HEK293 (cell line): ENCODE results near the gene RFX4.

Experiments
- CTCF ChIA-PET: fragments of 350-600 bp; formaldehyde crosslinking; extraction: SDS; loops from one replicate; lab custom pipeline; 2021; ENCODE audit warnings: antibody characterized with exemption; lab: Yijun Ruan, JAX
- POLR2A ChIA-PET: fragments of 300-600 bp; formaldehyde crosslinking; extraction: SDS; loops from one replicate; lab custom pipeline; 2020; ENCODE audit warnings: antibody characterized with exemption, inconsistent platforms; lab: Yijun Ruan, JAX
- H3K27ac ChIP-seq: fragments of 200-500 bp; sonication (Bioruptor generic); 2 replicates; pipeline ENCODE4 v1.5.1; 2014; ENCODE audit warnings: low read depth, low read length, control low read depth, inconsistent platforms; ENCODE audit errors: extremely low read depth
- H3K36me3 ChIP-seq, 2 experiments: fragments of 200-500 bp in 1 of 2; sonication (Bioruptor generic) in 1 of 2; 1 replicate in 1 of 2; 2 replicates in 1 of 2; pipeline ENCODE4 v1.5.1; 2014 to 2017; ENCODE audit warnings: inconsistent platforms in 2 of 2, low read length in 2 of 2; ENCODE audit not compliant: control insufficient read depth in 2 of 2, insufficient read depth in 1 of 2
- H3K4me1 ChIP-seq: fragments of 200-500 bp; sonication (Bioruptor generic); 2 replicates; pipeline ENCODE4 v1.5.1; 2014; ENCODE audit warnings: mild to moderate bottlenecking, low read length, inconsistent platforms; ENCODE audit not compliant: control insufficient read depth, insufficient read depth
- H3K4me3 ChIP-seq: 2 replicates; pipeline ENCODE4 v1.5.1; 2011; ENCODE audit warnings: low read depth, mild to moderate bottlenecking, control low read depth, low read length, moderate library complexity
- H3K9me3 ChIP-seq: fragments of 200-500 bp; sonication (Bioruptor generic); 2 replicates; pipeline ENCODE4 v1.5.1; 2014; ENCODE audit warnings: low read depth, low read length, inconsistent platforms; ENCODE audit not compliant: control insufficient read depth, insufficient read depth
- ATF2 ChIP-seq: fragments of 450-650 bp; formaldehyde crosslinking; IDR thresholded peaks from 2 replicates; pipeline ENCODE4 v1.5.1; 2016; ENCODE audit warnings: missing biosample characterization, missing genetic modification characterization, low read depth
- GLI4 ChIP-seq: fragments of 450-650 bp; formaldehyde crosslinking; IDR thresholded peaks from 2 replicates; pipeline ENCODE4 v1.5.1; 2016; ENCODE audit warnings: missing biosample characterization, missing genetic modification characterization
- HOXA7 ChIP-seq: sonication (generic); formaldehyde crosslinking; IDR thresholded peaks from 2 replicates; pipeline ENCODE4 v1.8.1; 2022; ENCODE audit warnings: missing genetic modification reagents, borderline replicate concordance
- OVOL3 ChIP-seq: fragments of 450-650 bp; formaldehyde crosslinking; IDR thresholded peaks from 2 replicates; pipeline ENCODE4 v1.5.1; 2016; ENCODE audit warnings: missing biosample characterization, missing genetic modification characterization
- PRDM1 ChIP-seq: fragments of 450-650 bp; formaldehyde crosslinking; IDR thresholded peaks from 2 replicates; pipeline ENCODE4; 2016; ENCODE audit warnings: missing biosample characterization, missing genetic modification characterization
- SETDB1 ChIP-seq: IDR thresholded peaks from one replicate; pipeline ENCODE4 v1.6.1; 2017; ENCODE audit warnings: mild to moderate bottlenecking, low read length, moderate library complexity, mixed read lengths; ENCODE audit not compliant: insufficient read length
- ZBTB7A ChIP-seq: fragments of 450-650 bp; formaldehyde crosslinking; IDR thresholded peaks from 2 replicates; pipeline ENCODE4 v1.5.1; 2016; ENCODE audit warnings: low read depth, missing biosample characterization, missing genetic modification characterization
- ZFP3 ChIP-seq: fragments of 450-650 bp; formaldehyde crosslinking; IDR thresholded peaks from 2 replicates; pipeline ENCODE4 v1.5.1; 2016; ENCODE audit warnings: low read depth, missing biosample characterization, missing genetic modification characterization
- ZNF146 ChIP-seq: fragments of 450-650 bp; formaldehyde crosslinking; IDR thresholded peaks from 2 replicates; pipeline ENCODE4 v1.5.1; 2016; ENCODE audit warnings: missing biosample characterization, missing genetic modification characterization
- ZNF184 ChIP-seq: fragments of 450-650 bp; IDR thresholded peaks from 2 replicates; pipeline ENCODE4 v1.5.1; 2018; ENCODE audit warnings: missing biosample characterization, mild to moderate bottlenecking, missing genetic modification characterization
- ZNF223 ChIP-seq: fragments of 450-650 bp; formaldehyde crosslinking; IDR thresholded peaks from 2 replicates; pipeline ENCODE4 v1.5.1; 2016; ENCODE audit warnings: missing biosample characterization, missing genetic modification characterization
- ZNF391 ChIP-seq: fragments of 450-650 bp; formaldehyde crosslinking; IDR thresholded peaks from 2 replicates; pipeline ENCODE4 v1.5.1; 2016; ENCODE audit warnings: low read depth, missing biosample characterization, missing genetic modification characterization, borderline replicate concordance
- ZNF585B ChIP-seq: fragments of 450-650 bp; formaldehyde crosslinking; IDR thresholded peaks from 2 replicates; pipeline ENCODE4 v1.5.1; 2016; ENCODE audit warnings: missing biosample characterization, missing genetic modification characterization
- ZNF660 ChIP-seq: fragments of 450-650 bp; IDR thresholded peaks from 2 replicates; pipeline ENCODE4 v1.5.1; 2018; ENCODE audit warnings: missing biosample characterization, mild to moderate bottlenecking, missing genetic modification characterization
- ZNF785 ChIP-seq: fragments of 450-650 bp; formaldehyde crosslinking; IDR thresholded peaks from 2 replicates; pipeline ENCODE4 v1.5.1; 2016; ENCODE audit warnings: missing biosample characterization, missing genetic modification characterization
- ZNF792 ChIP-seq: fragments of 450-650 bp; formaldehyde crosslinking; IDR thresholded peaks from 2 replicates; pipeline ENCODE4 v1.5.1; 2016; ENCODE audit warnings: missing biosample characterization, missing genetic modification characterization
- TF ChIP-seq, protein P1 (sequence below): fragments of 450-650 bp; formaldehyde crosslinking; IDR thresholded peaks from 2 replicates; pipeline ENCODE4 v1.5.1; 2017; ENCODE audit warnings: missing biosample characterization, missing genetic modification characterization
- TF ChIP-seq, protein P2 (sequence below): fragments of 450-650 bp; formaldehyde crosslinking; IDR thresholded peaks from 2 replicates; pipeline ENCODE4 v1.5.1; 2016; ENCODE audit warnings: missing biosample characterization, missing genetic modification characterization

The RFX4 gene

DNA sequence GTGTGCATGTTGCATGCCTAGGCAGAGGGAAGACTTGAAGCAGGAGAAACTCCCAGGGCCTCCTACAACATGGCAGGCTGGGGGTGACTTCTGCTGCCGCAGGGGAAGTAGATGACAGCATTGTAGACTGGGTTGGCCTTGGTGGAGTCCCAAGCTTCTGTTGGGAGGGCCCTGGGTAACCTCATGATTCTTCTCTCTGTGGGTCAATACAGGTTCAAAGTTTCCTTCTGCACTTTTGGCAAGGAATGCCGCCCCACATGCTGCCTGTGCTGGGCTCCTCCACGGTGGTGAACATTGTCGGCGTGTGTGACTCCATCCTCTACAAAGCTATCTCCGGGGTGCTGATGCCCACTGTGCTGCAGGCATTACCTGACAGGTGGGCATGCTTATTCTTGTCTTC lies 113.3 kb downstream of the RFX4 start:
- Histone ChIP-seq H3K27ac (no peak overlapping the region), H3K4me1 (no peaks in the 10 kb centered on the region), H3K4me3 (no peak overlapping the region), H3K9me3 (no peaks in the 10 kb centered on the region), H3K36me3 (no peaks in the 10 kb centered on the region; a peak in 1 of 3 replicates)
- CTCF ChIA-PET: no interaction called here
- no peak for TF ChIP-seq GLI4 (tag by site-specific recombination)
- TF ChIP-seq ATF2 (tag by site-specific recombination): no peak
- TF ChIP-seq ZNF146: no peak
- TF ChIP-seq OVOL3 (tag by site-specific recombination): no peak
- TF ChIP-seq ZNF792: no peak
- no peak for TF ChIP-seq ZFP3 (tag by site-specific recombination)
- TF ChIP-seq ZNF391 (tag by site-specific recombination): no peak
- no peak for TF ChIP-seq ZNF184
- TF ChIP-seq ZNF223: no peak
- POLR2A ChIA-PET: no interaction called here

- ChIA-PET POLR2A (no interaction called here), CTCF (interaction anchor here (0.6 kb wide), 1 partner anchor 1638 kb away, joined by 4 read pairs; no protein-coding TSS in a partner anchor)
- Histone ChIP-seq H3K9me3 (no peaks in the 10 kb centered on the region), H3K36me3 (no peaks in the 10 kb centered on the region; a peak in 1 of 3 replicates), H3K4me1 (no peaks in the 10 kb centered on the region), H3K4me3 (no peak overlapping the region), H3K27ac (no peak overlapping the region)
- TF ChIP-seq ZBTB7A (tag by site-specific recombination) (no peak), ZNF785 (tag by site-specific recombination) (no peak), PRDM1 (no peak), HOXA7 (CRISPR knock-in tag) (no peak)
- TF ChIP-seq, protein P1, sequence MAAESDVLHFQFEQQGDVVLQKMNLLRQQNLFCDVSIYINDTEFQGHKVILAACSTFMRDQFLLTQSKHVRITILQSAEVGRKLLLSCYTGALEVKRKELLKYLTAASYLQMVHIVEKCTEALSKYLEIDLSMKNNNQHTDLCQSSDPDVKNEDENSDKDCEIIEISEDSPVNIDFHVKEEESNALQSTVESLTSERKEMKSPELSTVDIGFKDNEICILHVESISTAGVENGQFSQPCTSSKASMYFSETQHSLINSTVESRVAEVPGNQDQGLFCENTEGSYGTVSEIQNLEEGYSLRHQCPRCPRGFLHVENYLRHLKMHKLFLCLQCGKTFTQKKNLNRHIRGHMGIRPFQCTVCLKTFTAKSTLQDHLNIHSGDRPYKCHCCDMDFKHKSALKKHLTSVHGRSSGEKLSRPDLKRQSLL (tag by site-specific recombination): no peak
Observed at GRCh38 chr12:106696681-106697417, 114.0 kb downstream of the RFX4 start.

DNA sequence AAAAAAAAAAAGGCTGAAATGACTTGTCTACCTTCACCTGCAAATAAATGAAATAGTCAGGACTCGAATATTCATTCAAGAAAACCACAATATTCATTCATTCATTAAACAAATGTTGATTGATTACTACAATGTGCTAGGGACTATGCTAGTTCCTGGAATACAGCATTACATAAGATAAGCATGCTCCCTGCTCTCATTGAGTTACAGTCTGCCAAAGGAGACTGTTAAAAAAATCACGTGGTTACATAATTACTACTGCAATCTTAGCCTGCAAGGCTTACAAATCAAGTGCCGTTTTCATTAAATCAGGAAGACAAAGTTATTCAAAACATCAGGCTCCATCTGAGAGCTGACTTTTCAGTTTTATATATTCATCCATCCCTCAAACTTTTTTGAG lies 121.3 kb downstream of the RFX4 start:
- no peak overlapping the region for H3K27ac ChIP-seq
- no peaks in the 10 kb centered on the region; a peak in 1 of 3 replicates for H3K36me3 ChIP-seq
- ChIA-PET CTCF (no interaction called here), POLR2A (no interaction called here)
- no peaks in the 10 kb centered on the region for H3K9me3 ChIP-seq
- H3K4me3 ChIP-seq: no peak overlapping the region
- H3K4me1 ChIP-seq: no peaks in the 10 kb centered on the region
- TF ChIP-seq ZNF660 (tag by site-specific recombination) (0 out of 2 replicates have a peak, but pooled peaks have one; percentile 16), SETDB1 (peak; percentile 23), ZNF585B (tag by site-specific recombination) (no peak)
- TF ChIP-seq, protein P2, sequence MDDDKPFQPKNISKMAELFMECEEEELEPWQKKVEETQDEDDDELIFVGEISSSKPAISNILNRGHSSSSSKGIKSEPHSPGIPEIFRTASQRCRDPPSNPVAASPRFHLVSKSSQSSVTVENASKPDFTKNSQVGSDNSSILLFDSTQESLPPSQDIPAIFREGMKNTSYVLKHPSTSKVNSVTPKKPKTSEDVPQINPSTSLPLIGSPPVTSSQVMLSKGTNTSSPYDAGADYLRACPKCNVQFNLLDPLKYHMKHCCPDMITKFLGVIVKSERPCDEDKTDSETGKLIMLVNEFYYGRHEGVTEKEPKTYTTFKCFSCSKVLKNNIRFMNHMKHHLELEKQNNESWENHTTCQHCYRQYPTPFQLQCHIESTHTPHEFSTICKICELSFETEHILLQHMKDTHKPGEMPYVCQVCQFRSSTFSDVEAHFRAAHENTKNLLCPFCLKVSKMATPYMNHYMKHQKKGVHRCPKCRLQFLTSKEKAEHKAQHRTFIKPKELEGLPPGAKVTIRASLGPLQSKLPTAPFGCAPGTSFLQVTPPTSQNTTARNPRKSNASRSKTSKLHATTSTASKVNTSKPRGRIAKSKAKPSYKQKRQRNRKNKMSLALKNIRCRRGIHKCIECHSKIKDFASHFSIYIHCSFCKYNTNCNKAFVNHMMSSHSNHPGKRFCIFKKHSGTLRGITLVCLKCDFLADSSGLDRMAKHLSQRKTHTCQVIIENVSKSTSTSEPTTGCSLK: no peak
